Liver (tissue), 9 donors: ENCODE measurements around the gene PCID2. TPM values are rescaled to one million over a fixed set of nuclear protein-coding genes. Genes with fewer than 3 reads are reported as not detected.

Experiments
- DNase-seq: peaks from one replicate; pipeline ENCODE4 v3.0.0-alpha.2; 2017; ENCODE audit warnings: low spot score
- H3K27ac ChIP-seq, 2 donors: one replicate each; pipeline ENCODE4 v1.7.0; 2013; ENCODE audit warnings: inconsistent platforms in 2 of 2, low read length in 2 of 2, control low read depth in 1 of 2, low read depth in 1 of 2, mild to moderate bottlenecking in 1 of 2
- H3K27me3 ChIP-seq, 4 donors: one replicate each; pipeline versions ENCODE4 v1.6.1 to v1.7.0; 2013; ENCODE audit warnings: low read length in 3 of 4, inconsistent platforms in 1 of 4, mild to moderate bottlenecking in 1 of 4, moderate library complexity in 1 of 4; ENCODE audit not compliant: control insufficient read depth in 4 of 4, insufficient read depth in 4 of 4
- H3K36me3 ChIP-seq, 4 donors: one replicate each; pipeline versions ENCODE4 v1.6.1 to v1.7.0; 2013; ENCODE audit warnings: low read length in 3 of 4, mild to moderate bottlenecking in 3 of 4, low read depth in 1 of 4, moderate library complexity in 1 of 4; ENCODE audit not compliant: control insufficient read depth in 4 of 4, insufficient read depth in 3 of 4
- H3K4me1 ChIP-seq, 4 donors: one replicate each; pipeline versions ENCODE4 v1.6.1 to v1.7.0; 2013; ENCODE audit warnings: low read length in 3 of 4, mild to moderate bottlenecking in 3 of 4, moderate library complexity in 1 of 4; ENCODE audit not compliant: control insufficient read depth in 4 of 4, insufficient read depth in 4 of 4
- H3K4me3 ChIP-seq, 3 donors: one replicate each; pipeline versions ENCODE4 v1.6.1 to v1.7.0; 2013; ENCODE audit warnings: low read length in 3 of 3, control low read depth in 1 of 3, low read depth in 1 of 3, mild to moderate bottlenecking in 1 of 3
- H3K9ac ChIP-seq, 2 donors: one replicate each; pipeline ENCODE4 v1.7.0; 2013; ENCODE audit warnings: low read length in 2 of 2, mild to moderate bottlenecking in 2 of 2, moderate library complexity in 2 of 2, control low read depth in 1 of 2, low read depth in 1 of 2
- H3K9me3 ChIP-seq, 4 donors: one replicate each; pipeline versions ENCODE4 v1.6.1 to v1.7.0; 2013; ENCODE audit warnings: low read length in 3 of 4; ENCODE audit not compliant: control insufficient read depth in 4 of 4
- EGR1 ChIP-seq, 2 donors: IDR thresholded peaks; 2 replicates each; pipeline ENCODE4 v1.6.1; 2016 to 2018; ENCODE audit warnings: antibody characterized with exemption in 2 of 2, low read depth in 2 of 2
- FOXA1 ChIP-seq: IDR thresholded peaks from 2 replicates; pipeline ENCODE4 v1.6.1; 2016; ENCODE audit warnings: antibody characterized with exemption
- FOXA2 ChIP-seq: IDR thresholded peaks from 2 replicates; pipeline ENCODE4 v1.6.1; 2016; ENCODE audit warnings: antibody characterized with exemption
- GABPA ChIP-seq, 2 donors: IDR thresholded peaks in 1 of 2; conservative IDR thresholded peaks in 1 of 2; 2 replicates each; pipeline ENCODE4 v1.6.1; 2016; ENCODE audit warnings: antibody characterized with exemption in 2 of 2, mild to moderate bottlenecking in 1 of 2, moderate library complexity in 1 of 2
- HNF4A ChIP-seq, 2 donors: conservative IDR thresholded peaks; 2 replicates each; pipeline ENCODE4 v1.6.1; 2016; ENCODE audit warnings: antibody characterized with exemption in 2 of 2, mild to moderate bottlenecking in 2 of 2
- HNF4G ChIP-seq: IDR thresholded peaks from 2 replicates; pipeline ENCODE4 v1.6.1; 2016; ENCODE audit warnings: antibody characterized with exemption
- JUND ChIP-seq, 2 donors: IDR thresholded peaks; 2 replicates each; pipeline ENCODE4 v1.6.1; 2016; ENCODE audit warnings: antibody characterized with exemption in 2 of 2
- NR2F2 ChIP-seq: IDR thresholded peaks from 2 replicates; pipeline ENCODE4 v1.6.1; 2016; ENCODE audit warnings: antibody characterized with exemption
- RAD21 ChIP-seq, 2 donors: IDR thresholded peaks; 2 replicates each; pipeline ENCODE4 v1.6.1; 2016; ENCODE audit warnings: antibody characterized with exemption in 2 of 2, mild to moderate bottlenecking in 2 of 2
- RXRA ChIP-seq, 2 donors: IDR thresholded peaks; 2 replicates each; pipeline ENCODE4 v1.6.1; 2017 to 2018; ENCODE audit warnings: antibody characterized with exemption in 2 of 2, mild to moderate bottlenecking in 1 of 2
- SP1 ChIP-seq: IDR thresholded peaks from 2 replicates; pipeline ENCODE4 v1.6.1; 2018; ENCODE audit warnings: antibody characterized with exemption, mild to moderate bottlenecking
- TAF1 ChIP-seq: conservative IDR thresholded peaks from 2 replicates; pipeline ENCODE4 v1.6.1; 2016; ENCODE audit warnings: antibody characterized with exemption, mild to moderate bottlenecking
- YY1 ChIP-seq: IDR thresholded peaks from 2 replicates; pipeline ENCODE4 v1.6.1; 2016; ENCODE audit warnings: antibody characterized with exemption, mild to moderate bottlenecking
- WGBS: extraction: QIAGEN DNeasy Blood & Tissue Kit; methylation state at CpG from one replicate; pipeline ENCODE4 v1.1.7; 2013; 5-methylcytosine and 5-hydroxymethylcytosine counted together
- polyA plus RNA-seq, 2 donors: library from polyadenylated mRNA; stranded (reverse) in 1 of 2; unstranded in 1 of 2; fragments of 200-250 nt in 1 of 2; fragments of >200 nt in 1 of 2; fragmentation: Nextera tagmentation in 1 of 2; extraction: Ambion mirVana in 1 of 2; gene quantifications; one replicate each; pipeline versions ENCODE4 v1.2.1 to v1.2.3, GENCODE V29; 2013 to 2015
- total RNA-seq, 2 donors: library from RNA; depleted of rRNA; stranded (reverse); fragments of >200 nt; gene quantifications; one replicate each; pipeline ENCODE4 v1.2.3, GENCODE V29; 2014
- TF ChIP-seq, protein P1 (sequence below): fragments of 150-350 bp; IDR thresholded peaks from 2 replicates; pipeline ENCODE4 v1.5.1; 2017; ENCODE audit warnings: improper control_type of control experiment, low read depth, low read length; ENCODE audit not compliant: missing input control
- TF ChIP-seq, protein P2 (sequence below): IDR thresholded peaks from 2 replicates; pipeline ENCODE4 v1.6.1; 2016; ENCODE audit warnings: antibody characterized with exemption
- TF ChIP-seq, protein P3 (sequence below): IDR thresholded peaks from 2 replicates; pipeline ENCODE4 v1.6.1; 2016; ENCODE audit warnings: antibody characterized with exemption
- TF ChIP-seq, protein P4 (sequence below): IDR thresholded peaks from 2 replicates; pipeline ENCODE4 v1.6.1; 2016; ENCODE audit warnings: antibody characterized with exemption
- TF ChIP-seq, protein P5 (sequence below): IDR thresholded peaks from 2 replicates; pipeline ENCODE4 v1.6.1; 2016; ENCODE audit warnings: antibody characterized with exemption, mild to moderate bottlenecking
- donor health status: healthy.
- donor health status: healthy.
- donor health status: healthy.
- donor health status: healthy.
- donor health status: healthy.

Gene PCID2
- total and polyA plus RNA-seq, 4 donors = 13.8 to 39.1 (median 22.7) TPM

DNA sequence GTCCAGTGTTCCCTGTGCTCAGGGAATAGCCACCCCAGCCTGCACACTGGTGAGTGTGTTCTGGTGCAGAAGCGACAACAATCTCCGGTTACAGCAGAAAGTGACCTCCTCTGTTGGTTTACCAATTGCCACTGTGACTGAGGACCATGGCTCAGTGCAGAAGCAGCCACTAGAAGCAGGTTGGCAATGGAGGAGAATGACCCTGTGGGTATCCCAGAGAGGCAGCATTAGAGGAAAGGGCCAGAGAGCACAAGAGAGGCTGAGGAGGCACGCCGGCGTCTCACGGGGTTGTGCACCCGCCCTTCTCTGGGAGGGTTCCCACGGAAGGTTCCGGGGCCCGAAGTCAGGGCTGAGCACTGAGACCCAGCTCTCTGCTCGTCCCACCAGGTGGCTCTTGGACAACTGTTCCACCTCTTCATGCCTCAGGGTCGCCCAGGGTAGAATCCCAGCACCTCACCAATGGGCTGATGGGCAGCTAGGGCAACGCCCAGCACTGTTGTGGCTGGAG is 36.0 kb downstream of the PCID2 start:
- DNase-seq = no peak
- H3K27ac ChIP-seq = no peak overlapping the region
- peaks cover 12 to 56% (median 28%) of the 10 kb centered on the region in 4 donors for H3K36me3 ChIP-seq
- H3K9me3 ChIP-seq = no peaks in the 10 kb centered on the region
- TF ChIP-seq TAF1 = no peak
- TF ChIP-seq, protein P1, sequence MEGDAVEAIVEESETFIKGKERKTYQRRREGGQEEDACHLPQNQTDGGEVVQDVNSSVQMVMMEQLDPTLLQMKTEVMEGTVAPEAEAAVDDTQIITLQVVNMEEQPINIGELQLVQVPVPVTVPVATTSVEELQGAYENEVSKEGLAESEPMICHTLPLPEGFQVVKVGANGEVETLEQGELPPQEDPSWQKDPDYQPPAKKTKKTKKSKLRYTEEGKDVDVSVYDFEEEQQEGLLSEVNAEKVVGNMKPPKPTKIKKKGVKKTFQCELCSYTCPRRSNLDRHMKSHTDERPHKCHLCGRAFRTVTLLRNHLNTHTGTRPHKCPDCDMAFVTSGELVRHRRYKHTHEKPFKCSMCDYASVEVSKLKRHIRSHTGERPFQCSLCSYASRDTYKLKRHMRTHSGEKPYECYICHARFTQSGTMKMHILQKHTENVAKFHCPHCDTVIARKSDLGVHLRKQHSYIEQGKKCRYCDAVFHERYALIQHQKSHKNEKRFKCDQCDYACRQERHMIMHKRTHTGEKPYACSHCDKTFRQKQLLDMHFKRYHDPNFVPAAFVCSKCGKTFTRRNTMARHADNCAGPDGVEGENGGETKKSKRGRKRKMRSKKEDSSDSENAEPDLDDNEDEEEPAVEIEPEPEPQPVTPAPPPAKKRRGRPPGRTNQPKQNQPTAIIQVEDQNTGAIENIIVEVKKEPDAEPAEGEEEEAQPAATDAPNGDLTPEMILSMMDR = no peak
- no peak for TF ChIP-seq SP1
- TF ChIP-seq HNF4G = no peak
- no peak for TF ChIP-seq NR2F2
- TF ChIP-seq EGR1 (IDR thresholded peaks at IDR 0.05; ENCODE audit: low read depth in 2 of 2) = no peak
- TF ChIP-seq, protein P2, sequence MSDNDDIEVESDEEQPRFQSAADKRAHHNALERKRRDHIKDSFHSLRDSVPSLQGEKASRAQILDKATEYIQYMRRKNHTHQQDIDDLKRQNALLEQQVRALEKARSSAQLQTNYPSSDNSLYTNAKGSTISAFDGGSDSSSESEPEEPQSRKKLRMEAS = no peak
- no peak for TF ChIP-seq FOXA2
- TF ChIP-seq RXRA (IDR thresholded peaks at IDR 0.05) = no peak
- no peak for TF ChIP-seq HNF4A (conservative IDR thresholded peaks at IDR 0.05)
- no peak for TF ChIP-seq FOXA1
- no peak overlapping the region for H3K4me3 ChIP-seq
- peaks cover 0 to 6% (median 3%) of the 10 kb centered on the region in 4 donors for H3K4me1 ChIP-seq
- H3K27me3 ChIP-seq = no peaks in the 10 kb centered on the region
- no peak overlapping the region for H3K9ac ChIP-seq
- 97% methylated on average over 13 of the region's 13 CpGs for WGBS

DNA sequence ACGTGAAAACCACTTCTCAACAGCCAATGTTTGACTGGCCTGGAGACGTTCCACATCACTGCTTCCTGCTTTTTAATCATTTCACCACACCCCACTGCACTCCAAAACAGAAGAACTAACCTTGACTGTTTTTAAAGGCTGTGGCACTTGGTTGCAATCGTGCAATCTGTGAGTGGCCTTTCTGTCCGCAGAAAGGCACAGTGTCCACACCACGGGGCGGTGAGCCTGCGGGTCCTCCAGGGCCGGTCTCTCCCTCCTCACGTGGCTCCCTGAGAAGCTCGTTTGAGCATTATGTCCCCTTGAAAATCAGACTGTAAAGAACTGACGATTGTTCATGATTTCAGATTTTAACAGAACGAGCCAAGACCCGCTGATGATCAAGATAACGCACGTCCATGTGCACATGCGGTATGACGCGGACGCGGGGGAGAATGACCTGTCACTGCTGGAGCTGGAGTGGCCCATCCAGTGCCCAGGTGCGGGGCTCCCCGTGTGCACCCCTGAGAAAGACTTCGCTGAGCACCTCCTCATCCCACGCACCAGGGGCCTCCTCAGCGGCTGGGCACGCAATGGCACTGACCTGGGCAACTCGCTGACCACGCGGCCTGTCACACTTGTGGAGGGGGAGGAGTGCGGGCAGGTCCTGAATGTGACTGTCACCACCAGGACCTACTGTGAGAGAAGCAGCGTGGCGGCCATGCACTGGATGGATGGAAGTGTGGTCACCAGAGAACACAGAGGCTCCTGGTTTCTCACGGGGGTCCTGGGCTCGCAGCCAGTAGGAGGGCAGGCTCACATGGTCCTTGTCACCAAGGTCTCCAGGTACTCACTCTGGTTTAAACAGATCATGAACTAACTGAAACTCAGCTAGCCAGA is 37.0 kb downstream of the PCID2 start:
- peaks cover 12 to 55% (median 28%) of the 10 kb centered on the region in 4 donors for H3K36me3 ChIP-seq

More for the DNA sequence above, 37.0 kb downstream of the PCID2 start:
- DNase-seq = no peak
- H3K9ac ChIP-seq = no peak overlapping the region
- H3K4me3 ChIP-seq = no peak overlapping the region
- no peaks in the 10 kb centered on the region for H3K27me3 ChIP-seq
- H3K27ac ChIP-seq = no peak overlapping the region
- H3K4me1 ChIP-seq = peaks cover 0 to 6% (median 3%) of the 10 kb centered on the region in 4 donors
- H3K9me3 ChIP-seq = no peaks in the 10 kb centered on the region
- TF ChIP-seq HNF4G = no peak
- TF ChIP-seq YY1 = no peak
- TF ChIP-seq, protein P3, sequence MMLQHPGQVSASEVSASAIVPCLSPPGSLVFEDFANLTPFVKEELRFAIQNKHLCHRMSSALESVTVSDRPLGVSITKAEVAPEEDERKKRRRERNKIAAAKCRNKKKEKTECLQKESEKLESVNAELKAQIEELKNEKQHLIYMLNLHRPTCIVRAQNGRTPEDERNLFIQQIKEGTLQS = no peak
- TF ChIP-seq SP1 = no peak
- TF ChIP-seq HNF4A (conservative IDR thresholded peaks at IDR 0.05) = no peak
- TF ChIP-seq JUND (IDR thresholded peaks at IDR 0.05) = no peak
- TF ChIP-seq EGR1 (IDR thresholded peaks at IDR 0.05; ENCODE audit: low read depth in 2 of 2) = no peak
- TF ChIP-seq, protein P4, sequence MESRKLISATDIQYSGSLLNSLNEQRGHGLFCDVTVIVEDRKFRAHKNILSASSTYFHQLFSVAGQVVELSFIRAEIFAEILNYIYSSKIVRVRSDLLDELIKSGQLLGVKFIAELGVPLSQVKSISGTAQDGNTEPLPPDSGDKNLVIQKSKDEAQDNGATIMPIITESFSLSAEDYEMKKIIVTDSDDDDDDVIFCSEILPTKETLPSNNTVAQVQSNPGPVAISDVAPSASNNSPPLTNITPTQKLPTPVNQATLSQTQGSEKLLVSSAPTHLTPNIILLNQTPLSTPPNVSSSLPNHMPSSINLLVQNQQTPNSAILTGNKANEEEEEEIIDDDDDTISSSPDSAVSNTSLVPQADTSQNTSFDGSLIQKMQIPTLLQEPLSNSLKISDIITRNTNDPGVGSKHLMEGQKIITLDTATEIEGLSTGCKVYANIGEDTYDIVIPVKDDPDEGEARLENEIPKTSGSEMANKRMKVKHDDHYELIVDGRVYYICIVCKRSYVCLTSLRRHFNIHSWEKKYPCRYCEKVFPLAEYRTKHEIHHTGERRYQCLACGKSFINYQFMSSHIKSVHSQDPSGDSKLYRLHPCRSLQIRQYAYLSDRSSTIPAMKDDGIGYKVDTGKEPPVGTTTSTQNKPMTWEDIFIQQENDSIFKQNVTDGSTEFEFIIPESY = no peak
- no peak for TF ChIP-seq RXRA (IDR thresholded peaks at IDR 0.05)
- TF ChIP-seq, protein P1 = no peak
- TF ChIP-seq, protein P5, sequence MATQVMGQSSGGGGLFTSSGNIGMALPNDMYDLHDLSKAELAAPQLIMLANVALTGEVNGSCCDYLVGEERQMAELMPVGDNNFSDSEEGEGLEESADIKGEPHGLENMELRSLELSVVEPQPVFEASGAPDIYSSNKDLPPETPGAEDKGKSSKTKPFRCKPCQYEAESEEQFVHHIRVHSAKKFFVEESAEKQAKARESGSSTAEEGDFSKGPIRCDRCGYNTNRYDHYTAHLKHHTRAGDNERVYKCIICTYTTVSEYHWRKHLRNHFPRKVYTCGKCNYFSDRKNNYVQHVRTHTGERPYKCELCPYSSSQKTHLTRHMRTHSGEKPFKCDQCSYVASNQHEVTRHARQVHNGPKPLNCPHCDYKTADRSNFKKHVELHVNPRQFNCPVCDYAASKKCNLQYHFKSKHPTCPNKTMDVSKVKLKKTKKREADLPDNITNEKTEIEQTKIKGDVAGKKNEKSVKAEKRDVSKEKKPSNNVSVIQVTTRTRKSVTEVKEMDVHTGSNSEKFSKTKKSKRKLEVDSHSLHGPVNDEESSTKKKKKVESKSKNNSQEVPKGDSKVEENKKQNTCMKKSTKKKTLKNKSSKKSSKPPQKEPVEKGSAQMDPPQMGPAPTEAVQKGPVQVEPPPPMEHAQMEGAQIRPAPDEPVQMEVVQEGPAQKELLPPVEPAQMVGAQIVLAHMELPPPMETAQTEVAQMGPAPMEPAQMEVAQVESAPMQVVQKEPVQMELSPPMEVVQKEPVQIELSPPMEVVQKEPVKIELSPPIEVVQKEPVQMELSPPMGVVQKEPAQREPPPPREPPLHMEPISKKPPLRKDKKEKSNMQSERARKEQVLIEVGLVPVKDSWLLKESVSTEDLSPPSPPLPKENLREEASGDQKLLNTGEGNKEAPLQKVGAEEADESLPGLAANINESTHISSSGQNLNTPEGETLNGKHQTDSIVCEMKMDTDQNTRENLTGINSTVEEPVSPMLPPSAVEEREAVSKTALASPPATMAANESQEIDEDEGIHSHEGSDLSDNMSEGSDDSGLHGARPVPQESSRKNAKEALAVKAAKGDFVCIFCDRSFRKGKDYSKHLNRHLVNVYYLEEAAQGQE = no peak
- no peak for TF ChIP-seq TAF1
- no peak for TF ChIP-seq FOXA2
- TF ChIP-seq, protein P2 = no peak
- TF ChIP-seq GABPA (IDR thresholded peaks at IDR 0.05 in 1 of 2, conservative IDR thresholded peaks at IDR 0.05 in 1 of 2) = no peak
- no peak for TF ChIP-seq RAD21 (IDR thresholded peaks at IDR 0.05)
- no peak for TF ChIP-seq NR2F2
- no peak for TF ChIP-seq FOXA1
- 94% methylated on average over 34 of the region's 34 CpGs for WGBS
